Liver (tissue), 9 donors: ENCODE data around the gene SMIM44. TPM values are rescaled to one million over a fixed set of nuclear protein-coding genes. Genes with fewer than 3 reads are reported as not detected.

ENCODE experiments used
- DNase-seq: peaks from one replicate; pipeline ENCODE4 v3.0.0-alpha.2; 2017; ENCODE audit warnings: low spot score
- H3K27ac ChIP-seq, 2 donors: one replicate each; pipeline ENCODE4 v1.7.0; 2013; ENCODE audit warnings: inconsistent platforms in 2 of 2, low read length in 2 of 2, control low read depth in 1 of 2, low read depth in 1 of 2, mild to moderate bottlenecking in 1 of 2
- H3K27me3 ChIP-seq, 4 donors: one replicate each; pipeline versions ENCODE4 v1.6.1 to v1.7.0; 2013; ENCODE audit warnings: low read length in 3 of 4, inconsistent platforms in 1 of 4, mild to moderate bottlenecking in 1 of 4, moderate library complexity in 1 of 4; ENCODE audit not compliant: control insufficient read depth in 4 of 4, insufficient read depth in 4 of 4
- H3K36me3 ChIP-seq, 4 donors: one replicate each; pipeline versions ENCODE4 v1.6.1 to v1.7.0; 2013; ENCODE audit warnings: low read length in 3 of 4, mild to moderate bottlenecking in 3 of 4, low read depth in 1 of 4, moderate library complexity in 1 of 4; ENCODE audit not compliant: control insufficient read depth in 4 of 4, insufficient read depth in 3 of 4
- H3K4me1 ChIP-seq, 4 donors: one replicate each; pipeline versions ENCODE4 v1.6.1 to v1.7.0; 2013; ENCODE audit warnings: low read length in 3 of 4, mild to moderate bottlenecking in 3 of 4, moderate library complexity in 1 of 4; ENCODE audit not compliant: control insufficient read depth in 4 of 4, insufficient read depth in 4 of 4
- H3K4me3 ChIP-seq, 3 donors: one replicate each; pipeline versions ENCODE4 v1.6.1 to v1.7.0; 2013; ENCODE audit warnings: low read length in 3 of 3, control low read depth in 1 of 3, low read depth in 1 of 3, mild to moderate bottlenecking in 1 of 3
- H3K9ac ChIP-seq, 2 donors: one replicate each; pipeline ENCODE4 v1.7.0; 2013; ENCODE audit warnings: low read length in 2 of 2, mild to moderate bottlenecking in 2 of 2, moderate library complexity in 2 of 2, control low read depth in 1 of 2, low read depth in 1 of 2
- H3K9me3 ChIP-seq, 4 donors: one replicate each; pipeline versions ENCODE4 v1.6.1 to v1.7.0; 2013; ENCODE audit warnings: low read length in 3 of 4; ENCODE audit not compliant: control insufficient read depth in 4 of 4
- ATF3 ChIP-seq: IDR thresholded peaks from 2 replicates; pipeline ENCODE4 v1.6.1; 2016; ENCODE audit warnings: antibody characterized with exemption
- CTCF ChIP-seq: fragments of 150-350 bp; IDR thresholded peaks from 2 replicates; pipeline ENCODE4 v1.5.1; 2017; ENCODE audit warnings: improper control_type of control experiment, low read depth, low read length; ENCODE audit not compliant: missing input control
- EGR1 ChIP-seq, 2 donors: IDR thresholded peaks; 2 replicates each; pipeline ENCODE4 v1.6.1; 2016 to 2018; ENCODE audit warnings: antibody characterized with exemption in 2 of 2, low read depth in 2 of 2
- FOXA1 ChIP-seq: IDR thresholded peaks from 2 replicates; pipeline ENCODE4 v1.6.1; 2016; ENCODE audit warnings: antibody characterized with exemption
- FOXA2 ChIP-seq: IDR thresholded peaks from 2 replicates; pipeline ENCODE4 v1.6.1; 2016; ENCODE audit warnings: antibody characterized with exemption
- GABPA ChIP-seq, 2 donors: IDR thresholded peaks in 1 of 2; conservative IDR thresholded peaks in 1 of 2; 2 replicates each; pipeline ENCODE4 v1.6.1; 2016; ENCODE audit warnings: antibody characterized with exemption in 2 of 2, mild to moderate bottlenecking in 1 of 2, moderate library complexity in 1 of 2
- HNF4A ChIP-seq, 2 donors: conservative IDR thresholded peaks; 2 replicates each; pipeline ENCODE4 v1.6.1; 2016; ENCODE audit warnings: antibody characterized with exemption in 2 of 2, mild to moderate bottlenecking in 2 of 2
- HNF4G ChIP-seq: IDR thresholded peaks from 2 replicates; pipeline ENCODE4 v1.6.1; 2016; ENCODE audit warnings: antibody characterized with exemption
- JUND ChIP-seq, 2 donors: IDR thresholded peaks; 2 replicates each; pipeline ENCODE4 v1.6.1; 2016; ENCODE audit warnings: antibody characterized with exemption in 2 of 2
- MAX ChIP-seq: IDR thresholded peaks from 2 replicates; pipeline ENCODE4 v1.6.1; 2016; ENCODE audit warnings: antibody characterized with exemption
- NR2F2 ChIP-seq: IDR thresholded peaks from 2 replicates; pipeline ENCODE4 v1.6.1; 2016; ENCODE audit warnings: antibody characterized with exemption
- RAD21 ChIP-seq, 2 donors: IDR thresholded peaks; 2 replicates each; pipeline ENCODE4 v1.6.1; 2016; ENCODE audit warnings: antibody characterized with exemption in 2 of 2, mild to moderate bottlenecking in 2 of 2
- REST ChIP-seq: IDR thresholded peaks from 2 replicates; pipeline ENCODE4 v1.6.1; 2016; ENCODE audit warnings: antibody characterized with exemption, mild to moderate bottlenecking
- RXRA ChIP-seq, 2 donors: IDR thresholded peaks; 2 replicates each; pipeline ENCODE4 v1.6.1; 2017 to 2018; ENCODE audit warnings: antibody characterized with exemption in 2 of 2, mild to moderate bottlenecking in 1 of 2
- SP1 ChIP-seq: IDR thresholded peaks from 2 replicates; pipeline ENCODE4 v1.6.1; 2018; ENCODE audit warnings: antibody characterized with exemption, mild to moderate bottlenecking
- TAF1 ChIP-seq: conservative IDR thresholded peaks from 2 replicates; pipeline ENCODE4 v1.6.1; 2016; ENCODE audit warnings: antibody characterized with exemption, mild to moderate bottlenecking
- YY1 ChIP-seq: IDR thresholded peaks from 2 replicates; pipeline ENCODE4 v1.6.1; 2016; ENCODE audit warnings: antibody characterized with exemption, mild to moderate bottlenecking
- ZBTB33 ChIP-seq: IDR thresholded peaks from 2 replicates; pipeline ENCODE4 v1.6.1; 2016; ENCODE audit warnings: antibody characterized with exemption
- WGBS: extraction: QIAGEN DNeasy Blood & Tissue Kit; methylation state at CpG from one replicate; pipeline ENCODE4 v1.1.7; 2013; 5-methylcytosine and 5-hydroxymethylcytosine counted together
- polyA plus RNA-seq, 2 donors: library from polyadenylated mRNA; stranded (reverse) in 1 of 2; unstranded in 1 of 2; fragments of 200-250 nt in 1 of 2; fragments of >200 nt in 1 of 2; fragmentation: Nextera tagmentation in 1 of 2; extraction: Ambion mirVana in 1 of 2; gene quantifications; one replicate each; pipeline versions ENCODE4 v1.2.1 to v1.2.3, GENCODE V29; 2013 to 2015
- total RNA-seq, 2 donors: library from RNA; depleted of rRNA; stranded (reverse); fragments of >200 nt; gene quantifications; one replicate each; pipeline ENCODE4 v1.2.3, GENCODE V29; 2014
- donor health status: healthy.
- donor health status: healthy.
- donor health status: healthy.
- donor health status: healthy.
- donor health status: healthy.

Gene SMIM44
- total and polyA plus RNA-seq, 4 donors, result not detected

DNA sequence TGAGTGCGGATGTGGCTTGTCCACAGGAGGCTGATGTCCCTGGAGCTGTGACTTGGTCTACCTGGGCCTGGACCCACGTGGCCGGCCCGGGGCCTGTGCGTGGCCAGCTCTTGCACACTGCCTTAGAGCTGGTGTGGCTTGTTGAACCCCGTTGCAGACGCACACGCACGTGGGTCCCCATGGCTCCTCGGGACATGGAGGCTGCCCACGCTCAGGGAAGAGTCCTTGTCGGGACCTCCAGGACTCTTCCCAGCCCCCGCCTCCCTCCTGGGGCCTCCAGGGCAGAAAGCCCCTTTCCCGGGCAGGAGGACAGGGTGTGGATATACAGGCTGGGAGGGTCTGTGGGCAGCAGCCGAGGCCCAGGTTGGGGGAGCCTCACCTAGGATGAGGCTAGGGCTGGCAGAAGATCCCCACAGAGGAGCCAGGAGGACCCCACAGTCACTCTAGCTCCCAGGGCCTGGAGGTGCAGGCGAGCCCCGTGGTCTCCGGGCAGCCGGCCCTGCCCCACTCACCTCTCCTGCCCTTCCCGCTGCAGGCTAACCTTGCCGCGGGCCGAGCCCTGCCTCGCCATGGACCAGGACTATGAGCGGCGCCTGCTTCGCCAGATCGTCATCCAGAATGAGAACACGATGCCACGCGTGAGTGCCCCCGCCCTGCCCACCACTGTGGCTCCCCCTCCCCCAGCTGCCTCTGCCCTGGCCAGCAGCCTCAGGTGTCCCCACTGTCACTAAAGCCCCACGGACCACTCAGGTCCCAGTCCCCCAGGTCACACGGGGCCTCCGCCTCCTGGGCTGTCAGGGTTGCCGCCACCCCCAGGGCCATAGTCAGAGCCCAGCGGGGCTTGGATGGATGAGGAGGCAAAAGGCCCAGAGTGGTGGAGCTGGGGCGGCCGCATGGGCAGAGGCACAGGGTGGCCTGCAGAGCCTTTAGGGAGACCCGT lies 39.5 kb upstream of the SMIM44 start:
- Histone ChIP-seq H3K36me3 (peaks cover 4 to 28% (median 16%) of the 10 kb centered on the region in 4 donors), H3K4me3 (no peak overlapping the region), H3K4me1 (peaks cover 6 to 28% (median 15%) of the 10 kb centered on the region in 4 donors), H3K9ac (no peak overlapping the region), H3K27me3 (no peaks in the 10 kb centered on the region), H3K9me3 (no peaks in the 10 kb centered on the region), H3K27ac (no peak overlapping the region)
- WGBS, result 94% methylated on average over 40 of the region's 40 CpGs
- TF ChIP-seq HNF4G (no peak), SP1 (no peak), RXRA (IDR thresholded peaks at IDR 0.05) (no peak), NR2F2 (no peak), FOXA2 (no peak), ATF3 (no peak), YY1 (no peak), MAX (no peak), JUND (IDR thresholded peaks at IDR 0.05) (no peak), RAD21 (IDR thresholded peaks at IDR 0.05) (no peak), ZBTB33 (no peak), REST (no peak), TAF1 (no peak), GABPA (IDR thresholded peaks at IDR 0.05 in 1 of 2, conservative IDR thresholded peaks at IDR 0.05 in 1 of 2) (no peak), HNF4A (conservative IDR thresholded peaks at IDR 0.05) (no peak), FOXA1 (no peak), CTCF (no peak), EGR1 (IDR thresholded peaks at IDR 0.05; ENCODE audit: low read depth in 2 of 2) (no peak)
- no peak for DNase-seq
